ENCODE data around the gene SGSM2.
A peak's percentile ranks its signal among the peaks of the same experiment; 100 is the strongest.

SGSM2 gene

GRCh38 chr17:2399572-2400473 lies 62.5 kb downstream of the SGSM2 start:
- DNase-seq (ENCODE audit: low read depth): no peak

DNA sequence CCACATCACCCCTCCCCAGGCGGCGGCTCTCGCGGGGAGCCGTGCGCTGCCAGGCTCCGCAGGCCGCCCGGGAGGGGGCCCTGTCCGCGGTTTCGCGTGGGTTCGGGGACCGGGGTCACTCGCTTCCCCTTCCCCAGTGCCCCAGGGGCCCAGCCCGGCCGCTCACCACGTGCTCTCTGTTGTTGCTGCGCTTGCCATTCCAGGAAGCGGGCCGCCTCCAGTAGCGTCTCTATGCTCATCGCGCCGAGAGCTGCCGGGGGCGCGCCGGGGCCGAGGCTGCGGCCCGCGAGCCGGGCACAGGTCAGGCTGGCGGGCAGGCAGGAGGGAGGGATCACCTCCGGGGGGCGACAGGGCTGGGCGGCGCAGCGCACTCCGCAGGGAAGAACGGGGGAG lies 63.2 kb downstream of the SGSM2 start:
- no peak for DNase-seq (ENCODE audit: low read depth)

GRCh38 chr17:2400877-2401425 lies 63.6 kb downstream of the SGSM2 start, which contains the start of gene MNT:
Gene MNT (minus strand): TSS chr17:2401060. CDS start chr17:2400712, 348 bp downstream.
- DNase-seq (ENCODE audit: low read depth): no peak

- DNase-seq (ENCODE audit: low read depth): peak; percentile 84
Observed at GRCh38 chr17:2401426-2402221, 64.3 kb downstream of the SGSM2 start.

- DNase-seq (ENCODE audit: low read depth): no peak
Observed at GRCh38 chr17:2402544-2402943, 65.2 kb downstream of the SGSM2 start.

DNA sequence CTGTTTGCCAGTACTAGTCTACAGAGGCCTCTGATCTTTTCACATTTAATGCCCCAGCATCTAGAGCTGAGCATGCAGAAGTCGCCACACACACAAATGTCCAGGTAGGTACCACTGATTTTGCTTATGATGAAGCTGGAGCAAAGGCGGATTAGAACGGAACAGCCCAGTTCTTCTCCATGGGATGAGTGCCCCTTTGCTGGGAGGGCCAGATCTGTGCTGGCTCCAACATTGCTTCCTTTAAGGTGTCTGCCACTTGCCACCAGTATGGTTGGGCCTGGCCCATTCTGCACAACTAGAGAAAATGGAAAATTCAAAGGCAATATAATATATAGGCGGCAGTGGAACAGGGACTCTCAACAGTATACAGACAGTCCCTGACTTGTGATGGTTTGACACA lies 65.7 kb downstream of the SGSM2 start:
- no peak for DNase-seq (ENCODE audit: low read depth)

DNA sequence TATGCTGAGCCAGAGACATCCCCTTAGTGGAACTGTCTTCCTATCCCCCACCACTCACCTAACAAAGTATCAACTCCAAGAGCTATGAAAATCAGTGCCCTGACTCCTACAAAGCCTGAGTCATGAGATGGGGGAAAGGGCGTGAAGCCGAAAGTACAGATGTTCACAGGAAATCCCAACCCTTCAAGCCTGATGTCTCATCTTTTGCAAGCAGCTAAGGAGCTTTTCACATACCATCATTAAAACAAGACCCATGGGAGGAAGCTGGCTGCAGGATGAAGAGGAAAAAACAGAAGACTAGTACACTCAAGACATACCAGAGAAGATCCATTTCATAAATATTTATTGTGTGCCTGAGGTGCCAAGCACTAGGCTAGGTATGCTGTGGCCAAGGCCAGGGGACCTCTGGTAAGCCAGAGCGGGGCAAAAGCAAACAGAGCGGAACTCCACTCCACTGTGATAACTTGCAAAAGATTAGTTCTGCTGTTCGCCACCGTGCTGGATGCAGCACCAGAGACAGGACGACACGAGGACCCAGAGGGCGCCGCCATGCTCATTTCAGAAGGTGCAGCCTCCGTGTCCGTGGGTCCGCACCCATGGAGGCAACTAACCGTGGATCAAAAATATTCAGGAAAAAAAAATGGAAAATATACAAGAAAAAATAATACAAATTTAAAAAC lies 68.1 kb downstream of the SGSM2 start:
- DNase-seq (ENCODE audit: low read depth): no peak

- no peak for DNase-seq (ENCODE audit: low read depth)
Observed at GRCh38 chr17:2406271-2406902, 69.1 kb downstream of the SGSM2 start.

DNA sequence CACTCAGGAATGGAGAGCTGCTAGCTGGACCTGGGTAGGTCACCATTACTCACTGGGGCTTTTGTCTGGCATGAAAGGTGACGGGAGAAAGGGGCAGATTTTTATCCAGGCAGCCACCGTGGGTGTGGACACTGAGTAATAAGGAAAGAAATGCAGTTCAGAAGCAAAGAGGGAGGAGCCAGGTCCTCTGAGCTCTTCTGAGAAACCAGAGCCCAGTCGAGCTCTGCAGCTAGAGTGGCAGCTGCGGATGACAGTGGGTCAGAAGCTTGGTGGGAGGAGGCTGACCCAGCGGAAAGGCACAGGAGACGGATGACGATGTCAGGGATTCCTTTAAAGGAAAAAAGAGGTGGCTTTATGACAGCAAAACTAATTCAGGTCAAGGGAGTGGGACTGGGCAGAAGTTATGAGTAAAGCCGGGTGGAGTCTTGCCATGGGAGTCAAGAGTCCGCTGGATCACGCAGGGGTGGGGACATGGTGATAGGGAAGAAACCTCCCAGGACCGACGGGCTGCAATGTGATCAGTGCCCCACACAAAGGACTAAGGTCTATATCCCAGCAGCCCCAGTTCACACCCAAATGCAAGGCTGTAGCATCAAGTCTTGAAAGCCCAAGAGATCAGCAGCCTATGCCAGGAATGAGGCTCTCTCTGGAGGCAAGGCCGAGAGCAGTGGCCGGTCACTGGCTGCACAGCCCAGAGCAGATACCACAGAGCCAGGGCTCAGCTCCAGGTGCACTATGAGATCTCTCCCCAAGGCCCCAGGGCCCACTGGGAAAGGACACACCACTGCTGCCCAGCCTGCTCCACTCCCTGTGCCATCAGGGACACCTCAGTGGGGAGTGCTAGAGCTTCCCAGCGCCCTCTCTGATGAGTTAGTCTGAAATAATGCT lies 69.8 kb downstream of the SGSM2 start:
- no peak for DNase-seq (ENCODE audit: low read depth)

DNA sequence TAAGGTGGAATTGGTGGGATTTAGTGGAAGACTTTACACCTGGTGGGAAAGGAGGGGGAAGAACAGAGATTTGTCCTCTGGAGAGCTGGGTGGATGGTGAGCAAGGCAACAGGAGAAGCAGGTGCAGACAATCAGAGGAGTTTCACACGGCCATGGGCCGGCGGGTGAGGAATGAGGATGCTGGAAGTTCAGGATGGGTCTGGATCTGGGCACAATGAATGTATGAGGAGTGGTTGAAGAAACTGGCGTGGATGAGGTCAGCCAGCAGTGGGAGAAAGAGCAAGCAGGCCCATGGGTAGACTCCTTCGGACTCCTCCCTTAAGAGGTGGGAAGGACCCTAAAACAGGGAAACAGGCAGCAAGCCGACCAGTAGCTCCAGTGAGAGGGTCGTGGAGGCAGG lies 73.7 kb downstream of the SGSM2 start:
- no peak for DNase-seq (ENCODE audit: low read depth)

DNA sequence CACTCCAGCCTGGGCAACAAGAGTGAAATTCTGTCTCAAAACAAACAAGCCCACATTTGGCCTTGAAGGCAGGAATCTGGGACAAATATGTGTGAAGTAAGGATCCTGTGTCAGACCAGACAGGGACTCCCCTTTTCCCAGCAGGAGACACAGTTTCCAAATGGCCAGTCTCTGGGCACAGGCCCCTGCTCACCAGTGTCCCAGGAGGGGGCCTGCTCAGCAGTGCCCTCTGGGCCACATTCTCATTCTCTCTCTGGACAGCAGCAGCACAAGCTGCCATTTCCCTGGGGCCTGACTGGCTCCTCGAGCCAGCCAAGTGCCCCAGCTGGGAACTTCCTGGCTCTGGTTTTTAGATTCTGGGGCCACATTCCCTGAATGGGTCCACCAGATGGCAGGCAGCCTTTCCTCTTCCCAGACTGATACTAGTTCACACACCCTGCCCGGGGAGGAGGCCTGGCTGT lies 75.3 kb downstream of the SGSM2 start:
- DNase-seq (ENCODE audit: low read depth): no peak

- no peak for DNase-seq (ENCODE audit: low read depth)
Observed at GRCh38 chr17:2414446-2415064, 77.3 kb downstream of the SGSM2 start.

GRCh38 chr17:2415081-2415480 lies 77.8 kb downstream of the SGSM2 start:
- DNase-seq (ENCODE audit: low read depth): no peak

DNA sequence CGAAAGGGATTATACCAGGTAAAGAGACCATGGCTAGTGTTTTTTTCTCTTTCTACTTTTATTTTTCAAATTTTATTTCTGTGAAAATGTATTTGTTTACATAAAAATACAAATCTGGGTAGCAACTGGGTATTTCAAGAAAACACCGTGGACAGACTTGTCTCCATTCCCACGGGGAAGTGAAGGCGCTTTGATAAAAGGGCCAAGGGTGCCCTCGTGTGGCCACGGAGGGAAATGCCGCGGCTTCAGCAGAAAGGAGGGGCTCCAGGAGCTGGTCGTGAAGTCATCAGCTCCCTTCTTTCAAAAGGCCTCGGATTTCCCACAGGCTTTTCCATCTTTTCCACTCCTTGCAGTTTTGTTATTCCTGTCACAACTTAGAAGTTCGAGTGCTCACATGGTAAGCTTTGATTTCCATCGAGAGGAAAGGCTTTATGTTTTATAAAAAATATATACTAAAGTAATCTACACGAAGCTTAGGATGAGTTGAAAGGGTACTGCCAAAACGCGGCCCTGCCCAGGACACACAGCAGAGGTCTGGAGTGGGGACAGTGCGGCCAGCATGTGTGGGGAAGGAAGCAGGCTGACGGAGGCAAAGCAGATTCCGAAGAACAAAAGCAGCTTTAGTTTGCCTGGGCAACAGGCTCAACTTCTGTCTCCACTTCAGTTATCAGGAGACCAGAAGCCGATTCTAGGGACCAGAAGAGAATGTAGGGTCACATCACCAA lies 78.9 kb downstream of the SGSM2 start:
- no peak for DNase-seq (ENCODE audit: low read depth)

- DNase-seq (ENCODE audit: low read depth): no peak
Observed at GRCh38 chr17:2418572-2418971, 81.3 kb downstream of the SGSM2 start.

DNA sequence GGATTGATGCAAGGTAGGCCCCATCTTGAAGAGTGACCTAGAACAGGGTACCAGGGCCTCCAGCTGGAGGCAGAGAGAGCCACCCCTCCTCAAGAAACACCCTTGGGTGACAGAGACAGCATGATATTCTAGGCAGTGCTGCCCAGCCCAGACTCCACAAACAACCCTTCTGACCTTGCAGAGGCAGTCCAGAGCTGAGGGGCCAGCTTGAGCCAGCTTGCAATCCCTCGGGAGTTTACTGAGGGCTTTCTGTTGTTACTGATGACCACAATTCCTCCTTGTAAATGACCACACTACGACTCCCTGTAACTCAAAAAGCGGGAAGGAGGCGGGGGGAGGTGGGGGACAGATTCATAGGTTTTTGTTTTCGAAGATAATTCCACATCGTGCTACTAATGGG lies 82.2 kb downstream of the SGSM2 start:
- no peak for DNase-seq (ENCODE audit: low read depth)

- no peak for DNase-seq (ENCODE audit: low read depth)
Observed at GRCh38 chr17:2420176-2420575, 82.9 kb downstream of the SGSM2 start.

GRCh38 chr17:2421315-2422147 lies 84.2 kb downstream of the SGSM2 start:
- DNase-seq (ENCODE audit: low read depth): no peak

- no peak for DNase-seq (ENCODE audit: low read depth)
Observed at GRCh38 chr17:2423271-2423670, 86.0 kb downstream of the SGSM2 start.

Data from CMK (cell line).